SK-N-SH (cell line): ENCODE measurements around the gene LEMD1. TPM values are rescaled to one million over a fixed set of nuclear protein-coding genes. Genes with fewer than 3 reads are reported as not detected.

ENCODE experiments used
- CHD2 ChIP-seq: fragments of 150-350 bp; IDR thresholded peaks from 2 replicates; pipeline ENCODE4 v1.6.1; 2018; ENCODE audit warnings: low read length; ENCODE audit not compliant: partially characterized antibody
- FOXM1 ChIP-seq: IDR thresholded peaks from 2 replicates; pipeline ENCODE4 v1.4.0; 2012; ENCODE audit warnings: low read depth, mild to moderate bottlenecking
- MEF2A ChIP-seq: IDR thresholded peaks from 2 replicates; pipeline ENCODE4 v1.4.0; 2012; ENCODE audit warnings: low read depth, borderline replicate concordance
- NRF1 ChIP-seq: IDR thresholded peaks from 2 replicates; pipeline ENCODE4 v1.6.1; 2012; ENCODE audit warnings: low read depth, mild to moderate bottlenecking, low read length
- RAD21 ChIP-seq: IDR thresholded peaks from 2 replicates; pipeline ENCODE4 v1.6.1; 2012; ENCODE audit warnings: mild to moderate bottlenecking, low read length
- RFX5 ChIP-seq: IDR thresholded peaks from 2 replicates; pipeline ENCODE4 v1.6.1; 2012; ENCODE audit warnings: mild to moderate bottlenecking, improper control_type of control experiment, low read length
- RXRA ChIP-seq: IDR thresholded peaks from 2 replicates; pipeline ENCODE4 v1.4.0; 2012; ENCODE audit warnings: low read depth, mild to moderate bottlenecking, borderline replicate concordance
- SIN3A ChIP-seq: IDR thresholded peaks from 2 replicates; pipeline ENCODE4 v1.6.1; 2012; ENCODE audit warnings: low read depth, mild to moderate bottlenecking, low read length, moderate library complexity, borderline replicate concordance
- TAF1 ChIP-seq: IDR thresholded peaks from 2 replicates; pipeline ENCODE4 v1.6.1; 2012; ENCODE audit warnings: low read depth, mild to moderate bottlenecking, low read length, moderate library complexity, borderline replicate concordance
- TEAD4 ChIP-seq: IDR thresholded peaks from 2 replicates; pipeline ENCODE4 v1.4.0; 2012; ENCODE audit warnings: mild to moderate bottlenecking, borderline replicate concordance; ENCODE audit not compliant: insufficient read depth
- polyA plus RNA-seq, 3 experiments: library from polyadenylated mRNA; depleted of rRNA; stranded (reverse); fragments of >200 nt; gene quantifications; 2 replicates each; pipeline ENCODE4 v1.2.3, GENCODE V29; 2012
- TF ChIP-seq, protein P1 (sequence below): IDR thresholded peaks from 2 replicates; pipeline ENCODE4 v1.6.1; 2012; ENCODE audit warnings: mild to moderate bottlenecking, low read depth, low read length, moderate library complexity
- TF ChIP-seq, protein P2 (sequence below): fragments of 200-600 bp; sonication (generic); IDR thresholded peaks from 2 replicates; pipeline ENCODE4 v1.6.1; 2017; ENCODE audit warnings: antibody characterized with exemption, mild to moderate bottlenecking, moderate library complexity
- TF ChIP-seq, protein P3 (sequence below): fragments of 150-350 bp; IDR thresholded peaks from 2 replicates; pipeline ENCODE4 v1.6.1; 2017; ENCODE audit warnings: antibody characterized with exemption, low read length, low read depth, borderline replicate concordance
- TF ChIP-seq, protein P4 (sequence below): IDR thresholded peaks from 2 replicates; pipeline ENCODE4 v1.4.0; 2012; ENCODE audit warnings: low read depth, borderline replicate concordance

The LEMD1 gene
- polyA plus RNA-seq, 1 of the 3 experiments (the other 2 are of a cell fraction) = not detected

DNA sequence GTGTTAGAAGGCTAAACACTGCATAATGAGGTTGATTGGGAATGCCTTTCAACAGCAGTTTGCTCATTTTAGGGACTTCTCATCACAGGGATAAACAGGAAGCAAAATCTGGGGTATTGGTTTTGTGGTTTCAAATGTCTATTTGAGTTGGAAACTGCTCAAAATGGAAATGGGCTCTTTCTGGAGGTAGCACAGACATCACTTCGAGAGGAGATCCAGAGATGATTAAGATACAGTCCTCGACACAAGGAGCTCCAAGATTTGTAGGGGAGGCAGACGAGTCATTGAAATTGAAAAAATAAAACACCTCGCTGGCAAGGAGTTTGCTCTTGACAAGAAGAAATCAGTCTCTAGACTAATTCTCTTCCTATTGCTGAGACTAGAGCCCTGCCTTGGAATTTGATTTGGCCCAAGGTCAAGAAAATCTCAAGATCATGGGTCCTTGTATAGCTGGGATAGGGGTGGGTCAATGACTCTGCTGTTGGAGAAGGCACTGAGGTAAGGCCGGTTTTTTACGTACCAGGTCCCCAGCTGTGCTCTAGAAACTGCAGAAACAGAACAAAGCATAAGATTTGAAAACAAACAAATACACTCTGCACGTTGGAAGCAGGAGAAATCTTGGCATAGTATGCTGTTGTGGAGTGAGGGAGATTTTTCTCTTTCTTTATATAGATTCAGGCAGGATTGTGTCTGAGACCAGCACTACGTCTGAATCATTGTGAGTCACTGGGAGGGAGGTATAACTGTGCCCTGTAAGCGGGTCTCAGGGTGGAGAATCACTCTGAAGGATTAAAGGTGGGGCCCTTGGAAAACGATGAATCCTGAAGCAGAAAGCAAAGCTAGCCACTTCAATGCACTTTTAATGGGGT is 47.4 kb downstream of the LEMD1 start (continued):
- TF ChIP-seq, protein P1, sequence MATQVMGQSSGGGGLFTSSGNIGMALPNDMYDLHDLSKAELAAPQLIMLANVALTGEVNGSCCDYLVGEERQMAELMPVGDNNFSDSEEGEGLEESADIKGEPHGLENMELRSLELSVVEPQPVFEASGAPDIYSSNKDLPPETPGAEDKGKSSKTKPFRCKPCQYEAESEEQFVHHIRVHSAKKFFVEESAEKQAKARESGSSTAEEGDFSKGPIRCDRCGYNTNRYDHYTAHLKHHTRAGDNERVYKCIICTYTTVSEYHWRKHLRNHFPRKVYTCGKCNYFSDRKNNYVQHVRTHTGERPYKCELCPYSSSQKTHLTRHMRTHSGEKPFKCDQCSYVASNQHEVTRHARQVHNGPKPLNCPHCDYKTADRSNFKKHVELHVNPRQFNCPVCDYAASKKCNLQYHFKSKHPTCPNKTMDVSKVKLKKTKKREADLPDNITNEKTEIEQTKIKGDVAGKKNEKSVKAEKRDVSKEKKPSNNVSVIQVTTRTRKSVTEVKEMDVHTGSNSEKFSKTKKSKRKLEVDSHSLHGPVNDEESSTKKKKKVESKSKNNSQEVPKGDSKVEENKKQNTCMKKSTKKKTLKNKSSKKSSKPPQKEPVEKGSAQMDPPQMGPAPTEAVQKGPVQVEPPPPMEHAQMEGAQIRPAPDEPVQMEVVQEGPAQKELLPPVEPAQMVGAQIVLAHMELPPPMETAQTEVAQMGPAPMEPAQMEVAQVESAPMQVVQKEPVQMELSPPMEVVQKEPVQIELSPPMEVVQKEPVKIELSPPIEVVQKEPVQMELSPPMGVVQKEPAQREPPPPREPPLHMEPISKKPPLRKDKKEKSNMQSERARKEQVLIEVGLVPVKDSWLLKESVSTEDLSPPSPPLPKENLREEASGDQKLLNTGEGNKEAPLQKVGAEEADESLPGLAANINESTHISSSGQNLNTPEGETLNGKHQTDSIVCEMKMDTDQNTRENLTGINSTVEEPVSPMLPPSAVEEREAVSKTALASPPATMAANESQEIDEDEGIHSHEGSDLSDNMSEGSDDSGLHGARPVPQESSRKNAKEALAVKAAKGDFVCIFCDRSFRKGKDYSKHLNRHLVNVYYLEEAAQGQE = no peak
- no peak for TF ChIP-seq RFX5
- TF ChIP-seq CHD2 = no peak
- no peak for TF ChIP-seq RXRA
- no peak for TF ChIP-seq MEF2A
- no peak; the same call in 1 of the 2 replicates for TF ChIP-seq TEAD4
- TF ChIP-seq TAF1 = no peak
- TF ChIP-seq, protein P2, sequence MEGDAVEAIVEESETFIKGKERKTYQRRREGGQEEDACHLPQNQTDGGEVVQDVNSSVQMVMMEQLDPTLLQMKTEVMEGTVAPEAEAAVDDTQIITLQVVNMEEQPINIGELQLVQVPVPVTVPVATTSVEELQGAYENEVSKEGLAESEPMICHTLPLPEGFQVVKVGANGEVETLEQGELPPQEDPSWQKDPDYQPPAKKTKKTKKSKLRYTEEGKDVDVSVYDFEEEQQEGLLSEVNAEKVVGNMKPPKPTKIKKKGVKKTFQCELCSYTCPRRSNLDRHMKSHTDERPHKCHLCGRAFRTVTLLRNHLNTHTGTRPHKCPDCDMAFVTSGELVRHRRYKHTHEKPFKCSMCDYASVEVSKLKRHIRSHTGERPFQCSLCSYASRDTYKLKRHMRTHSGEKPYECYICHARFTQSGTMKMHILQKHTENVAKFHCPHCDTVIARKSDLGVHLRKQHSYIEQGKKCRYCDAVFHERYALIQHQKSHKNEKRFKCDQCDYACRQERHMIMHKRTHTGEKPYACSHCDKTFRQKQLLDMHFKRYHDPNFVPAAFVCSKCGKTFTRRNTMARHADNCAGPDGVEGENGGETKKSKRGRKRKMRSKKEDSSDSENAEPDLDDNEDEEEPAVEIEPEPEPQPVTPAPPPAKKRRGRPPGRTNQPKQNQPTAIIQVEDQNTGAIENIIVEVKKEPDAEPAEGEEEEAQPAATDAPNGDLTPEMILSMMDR = no peak
- TF ChIP-seq NRF1 = no peak
- peak; percentile 63 for TF ChIP-seq FOXM1
- TF ChIP-seq SIN3A = no peak
- TF ChIP-seq, protein P3, sequence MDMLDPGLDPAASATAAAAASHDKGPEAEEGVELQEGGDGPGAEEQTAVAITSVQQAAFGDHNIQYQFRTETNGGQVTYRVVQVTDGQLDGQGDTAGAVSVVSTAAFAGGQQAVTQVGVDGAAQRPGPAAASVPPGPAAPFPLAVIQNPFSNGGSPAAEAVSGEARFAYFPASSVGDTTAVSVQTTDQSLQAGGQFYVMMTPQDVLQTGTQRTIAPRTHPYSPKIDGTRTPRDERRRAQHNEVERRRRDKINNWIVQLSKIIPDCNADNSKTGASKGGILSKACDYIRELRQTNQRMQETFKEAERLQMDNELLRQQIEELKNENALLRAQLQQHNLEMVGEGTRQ = no peak
- TF ChIP-seq RAD21 = no peak
- TF ChIP-seq, protein P4, sequence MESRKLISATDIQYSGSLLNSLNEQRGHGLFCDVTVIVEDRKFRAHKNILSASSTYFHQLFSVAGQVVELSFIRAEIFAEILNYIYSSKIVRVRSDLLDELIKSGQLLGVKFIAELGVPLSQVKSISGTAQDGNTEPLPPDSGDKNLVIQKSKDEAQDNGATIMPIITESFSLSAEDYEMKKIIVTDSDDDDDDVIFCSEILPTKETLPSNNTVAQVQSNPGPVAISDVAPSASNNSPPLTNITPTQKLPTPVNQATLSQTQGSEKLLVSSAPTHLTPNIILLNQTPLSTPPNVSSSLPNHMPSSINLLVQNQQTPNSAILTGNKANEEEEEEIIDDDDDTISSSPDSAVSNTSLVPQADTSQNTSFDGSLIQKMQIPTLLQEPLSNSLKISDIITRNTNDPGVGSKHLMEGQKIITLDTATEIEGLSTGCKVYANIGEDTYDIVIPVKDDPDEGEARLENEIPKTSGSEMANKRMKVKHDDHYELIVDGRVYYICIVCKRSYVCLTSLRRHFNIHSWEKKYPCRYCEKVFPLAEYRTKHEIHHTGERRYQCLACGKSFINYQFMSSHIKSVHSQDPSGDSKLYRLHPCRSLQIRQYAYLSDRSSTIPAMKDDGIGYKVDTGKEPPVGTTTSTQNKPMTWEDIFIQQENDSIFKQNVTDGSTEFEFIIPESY = no peak
